GM20000 (cell line): ENCODE measurements around the gene SLC25A13.

Source experiments
- DNase-seq: peaks from one replicate; pipeline ENCODE4 v3.0.0; 2012; ENCODE audit warnings: low spot score
- CTCF ChIP-seq: IDR thresholded peaks from 2 replicates; pipeline ENCODE4 v1.5.1; 2012; ENCODE audit warnings: mild to moderate bottlenecking, control low read depth; ENCODE audit errors: extremely low read depth, missing control alignments

The SLC25A13 gene

GRCh38 chr7:96313940-96314339 lies 8.0 kb downstream of the SLC25A13 start:
- no peak for DNase-seq
- TF ChIP-seq CTCF: no peak

GRCh38 chr7:96312502-96312901 lies 9.4 kb downstream of the SLC25A13 start:
- DNase-seq: no peak
- no peak for TF ChIP-seq CTCF

GRCh38 chr7:96311967-96312366 lies 9.9 kb downstream of the SLC25A13 start:
- TF ChIP-seq CTCF: no peak
- DNase-seq: no peak

- TF ChIP-seq CTCF: no peak
- DNase-seq: no peak
Observed at GRCh38 chr7:96310110-96310509, 11.8 kb downstream of the SLC25A13 start.

- no peak for TF ChIP-seq CTCF
Observed at GRCh38 chr7:96308950-96309263, 13.0 kb downstream of the SLC25A13 start.

GRCh38 chr7:96308253-96308949 lies 13.5 kb downstream of the SLC25A13 start:
- no peak for DNase-seq
- TF ChIP-seq CTCF: no peak

More at GRCh38 chr7:96308950-96309263, 13.0 kb downstream of the SLC25A13 start:
- DNase-seq: no peak

- no peak for TF ChIP-seq CTCF
- no peak for DNase-seq
Observed at GRCh38 chr7:96306385-96307125, 15.3 kb downstream of the SLC25A13 start.
